Hematopoietic multipotent progenitor cell treated with erythropoietin and hydrocortisone succinate and interleukin-3 and kit ligand, for 4 days (in vitro differentiated cells): Measurements from ENCODE around the gene TM4SF18.

ENCODE experiments used
- DNase-seq: peaks from one replicate; pipeline ENCODE4 v3.0.0-alpha.2; 2015

Gene TM4SF18

GRCh38 chr3:149280671-149281349 lies 52.6 kb downstream of the TM4SF18 start:
- DNase-seq, result no peak

GRCh38 chr3:149278911-149279310 lies 54.5 kb downstream of the TM4SF18 start:
- DNase-seq, result no peak

GRCh38 chr3:149277331-149277813 lies 56.1 kb downstream of the TM4SF18 start:
- DNase-seq, result peak; percentile 75

- DNase-seq, result no peak
Observed at GRCh38 chr3:149276619-149277018, 56.8 kb downstream of the TM4SF18 start.

- no peak for DNase-seq
Observed at GRCh38 chr3:149274220-149274619, 59.2 kb downstream of the TM4SF18 start.

GRCh38 chr3:149273096-149273751 lies 60.2 kb downstream of the TM4SF18 start:
- peak; percentile 89 for DNase-seq

GRCh38 chr3:149271669-149272068 lies 61.8 kb downstream of the TM4SF18 start:
- no peak for DNase-seq

GRCh38 chr3:149270180-149270579 lies 63.3 kb downstream of the TM4SF18 start:
- no peak for DNase-seq

- DNase-seq, result no peak
Observed at GRCh38 chr3:149269687-149270086, 63.7 kb downstream of the TM4SF18 start.
